ENCODE results near the gene SH2B3. TPM values are rescaled to one million over a fixed set of nuclear protein-coding genes. Genes with fewer than 3 reads are reported as not detected.

The SH2B3 gene
- total RNA-seq, 1 experiment from 2014 or later = 39.6 TPM

DNA sequence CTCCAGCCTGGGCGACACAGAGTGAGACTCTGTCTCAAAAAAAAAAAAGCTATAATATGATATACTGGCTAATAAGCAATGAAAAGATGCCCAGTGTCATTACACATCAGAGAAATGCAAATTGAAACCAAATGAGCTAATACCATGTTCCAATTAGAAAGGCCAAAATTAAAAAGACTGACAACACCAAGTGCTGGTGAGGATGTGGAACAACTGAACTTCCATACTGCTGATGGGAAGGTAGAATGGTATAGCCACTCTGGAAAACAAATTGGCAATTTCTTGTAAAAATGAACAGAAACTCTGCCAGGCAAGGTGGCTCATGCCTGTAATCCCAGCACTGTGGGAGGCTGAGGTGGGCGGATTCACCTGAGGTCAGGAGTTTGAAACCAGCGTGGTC is 28.3 kb upstream of the SH2B3 start:
- no peaks in the 10 kb centered on the region for H3K4me1 ChIP-seq (ENCODE audit: control insufficient read depth, insufficient read depth, low read length)
- H3K27me3 ChIP-seq (ENCODE audit: control insufficient read depth, insufficient read depth, low read length) = no peaks in the 10 kb centered on the region
- in situ Hi-C loops (cut with HindIII; ENCODE audit: low pct_unique_long_range_greater_than_20kb, low sequenced_read_pairs) = no loop called here
- H3K9me3 ChIP-seq (ENCODE audit: control insufficient read depth, insufficient read depth, low read depth, low read length) = no peaks in the 10 kb centered on the region
- DNase-seq (ENCODE audit: low read depth, low spot score) (no peak), ATAC-seq (no peak)
- POLR2A ChIA-PET = no interaction called here
- TF ChIP-seq POLR2AphosphoS5 (IDR thresholded peaks at IDR 0.05; ENCODE audit: low read depth, low read length) (no peak), TCF7L2 (IDR thresholded peaks at IDR 0.05; ENCODE audit: low read depth, low read length) (no peak), SIN3A (IDR thresholded peaks at IDR 0.05; ENCODE audit: borderline replicate concordance, insufficient read depth, low read depth, low read length) (no peak)
- TF ChIP-seq, protein P1, sequence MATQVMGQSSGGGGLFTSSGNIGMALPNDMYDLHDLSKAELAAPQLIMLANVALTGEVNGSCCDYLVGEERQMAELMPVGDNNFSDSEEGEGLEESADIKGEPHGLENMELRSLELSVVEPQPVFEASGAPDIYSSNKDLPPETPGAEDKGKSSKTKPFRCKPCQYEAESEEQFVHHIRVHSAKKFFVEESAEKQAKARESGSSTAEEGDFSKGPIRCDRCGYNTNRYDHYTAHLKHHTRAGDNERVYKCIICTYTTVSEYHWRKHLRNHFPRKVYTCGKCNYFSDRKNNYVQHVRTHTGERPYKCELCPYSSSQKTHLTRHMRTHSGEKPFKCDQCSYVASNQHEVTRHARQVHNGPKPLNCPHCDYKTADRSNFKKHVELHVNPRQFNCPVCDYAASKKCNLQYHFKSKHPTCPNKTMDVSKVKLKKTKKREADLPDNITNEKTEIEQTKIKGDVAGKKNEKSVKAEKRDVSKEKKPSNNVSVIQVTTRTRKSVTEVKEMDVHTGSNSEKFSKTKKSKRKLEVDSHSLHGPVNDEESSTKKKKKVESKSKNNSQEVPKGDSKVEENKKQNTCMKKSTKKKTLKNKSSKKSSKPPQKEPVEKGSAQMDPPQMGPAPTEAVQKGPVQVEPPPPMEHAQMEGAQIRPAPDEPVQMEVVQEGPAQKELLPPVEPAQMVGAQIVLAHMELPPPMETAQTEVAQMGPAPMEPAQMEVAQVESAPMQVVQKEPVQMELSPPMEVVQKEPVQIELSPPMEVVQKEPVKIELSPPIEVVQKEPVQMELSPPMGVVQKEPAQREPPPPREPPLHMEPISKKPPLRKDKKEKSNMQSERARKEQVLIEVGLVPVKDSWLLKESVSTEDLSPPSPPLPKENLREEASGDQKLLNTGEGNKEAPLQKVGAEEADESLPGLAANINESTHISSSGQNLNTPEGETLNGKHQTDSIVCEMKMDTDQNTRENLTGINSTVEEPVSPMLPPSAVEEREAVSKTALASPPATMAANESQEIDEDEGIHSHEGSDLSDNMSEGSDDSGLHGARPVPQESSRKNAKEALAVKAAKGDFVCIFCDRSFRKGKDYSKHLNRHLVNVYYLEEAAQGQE (IDR thresholded peaks at IDR 0.05; ENCODE audit: insufficient read depth in 1 of 2, low read depth in 2 of 2, low read length in 1 of 2) = no peak
- TF ChIP-seq, protein P2, sequence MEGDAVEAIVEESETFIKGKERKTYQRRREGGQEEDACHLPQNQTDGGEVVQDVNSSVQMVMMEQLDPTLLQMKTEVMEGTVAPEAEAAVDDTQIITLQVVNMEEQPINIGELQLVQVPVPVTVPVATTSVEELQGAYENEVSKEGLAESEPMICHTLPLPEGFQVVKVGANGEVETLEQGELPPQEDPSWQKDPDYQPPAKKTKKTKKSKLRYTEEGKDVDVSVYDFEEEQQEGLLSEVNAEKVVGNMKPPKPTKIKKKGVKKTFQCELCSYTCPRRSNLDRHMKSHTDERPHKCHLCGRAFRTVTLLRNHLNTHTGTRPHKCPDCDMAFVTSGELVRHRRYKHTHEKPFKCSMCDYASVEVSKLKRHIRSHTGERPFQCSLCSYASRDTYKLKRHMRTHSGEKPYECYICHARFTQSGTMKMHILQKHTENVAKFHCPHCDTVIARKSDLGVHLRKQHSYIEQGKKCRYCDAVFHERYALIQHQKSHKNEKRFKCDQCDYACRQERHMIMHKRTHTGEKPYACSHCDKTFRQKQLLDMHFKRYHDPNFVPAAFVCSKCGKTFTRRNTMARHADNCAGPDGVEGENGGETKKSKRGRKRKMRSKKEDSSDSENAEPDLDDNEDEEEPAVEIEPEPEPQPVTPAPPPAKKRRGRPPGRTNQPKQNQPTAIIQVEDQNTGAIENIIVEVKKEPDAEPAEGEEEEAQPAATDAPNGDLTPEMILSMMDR (IDR thresholded peaks at IDR 0.05) = no peak
- intact Hi-C loops (cut with micrococcal nuclease; ENCODE audit: unreplicated experiment) = no loop called here
- CTCF ChIA-PET = no interaction called here
- H3K4me3 ChIP-seq (ENCODE audit: low read depth in 2 of 2, low read length in 2 of 2) = no peak overlapping the region
- H3K27ac ChIP-seq (ENCODE audit: low read length) = no peak overlapping the region
- no TSS peak for BruUV-seq (replicated peaks)
- H3K36me3 ChIP-seq (ENCODE audit: control insufficient read depth, insufficient read depth, low read length) = no peaks in the 10 kb centered on the region

DNA sequence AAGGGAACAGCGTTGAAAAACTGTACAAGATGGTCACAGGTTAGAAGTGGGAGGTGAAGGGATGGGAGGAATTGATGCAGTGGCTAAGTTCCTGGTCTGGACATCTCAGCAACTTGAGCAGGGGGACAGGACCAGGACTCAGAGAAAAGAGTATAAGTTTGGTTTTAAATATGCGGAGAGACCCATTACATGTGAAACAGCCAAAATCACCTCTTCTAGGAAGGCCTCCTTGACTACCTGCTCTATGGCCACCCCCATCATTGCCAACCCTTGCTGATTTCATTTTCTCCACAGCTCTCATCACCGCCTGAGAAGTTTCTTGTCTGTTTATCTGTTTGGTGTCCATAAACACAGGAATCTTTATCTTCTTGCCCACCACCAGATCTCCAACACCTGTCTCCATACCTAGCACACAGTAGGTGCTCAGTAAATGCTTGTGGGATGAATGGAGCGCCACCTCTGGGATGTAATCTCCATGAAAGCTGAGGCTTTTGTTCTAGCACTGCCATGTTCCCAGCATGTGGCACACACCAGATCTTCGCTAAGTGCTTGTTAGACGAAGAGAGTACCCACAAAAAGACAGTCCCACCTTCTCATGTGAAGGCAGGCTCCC is 25.7 kb upstream of the SH2B3 start:
- DNase-seq (ENCODE audit: low read depth, low spot score) (no peak), ATAC-seq (0 out of 2 replicates have a peak, but pooled peaks have one; percentile 26)
- TF ChIP-seq, protein P1 (IDR thresholded peaks at IDR 0.05; ENCODE audit: insufficient read depth in 1 of 2, low read depth in 2 of 2, low read length in 1 of 2) = no peak
- TF ChIP-seq POLR2AphosphoS5 (IDR thresholded peaks at IDR 0.05; ENCODE audit: low read depth, low read length) = no peak
- in situ Hi-C loops (cut with HindIII; ENCODE audit: low pct_unique_long_range_greater_than_20kb, low sequenced_read_pairs) (no loop called here), intact Hi-C loops (cut with micrococcal nuclease; ENCODE audit: unreplicated experiment) (no loop called here)
- no peak overlapping the region for H3K4me3 ChIP-seq (ENCODE audit: low read depth in 2 of 2, low read length in 2 of 2)
- ChIA-PET POLR2A (no interaction called here), CTCF (no interaction called here)
- BruUV-seq (replicated peaks) = no TSS peak
- H3K27me3 ChIP-seq (ENCODE audit: control insufficient read depth, insufficient read depth, low read length) = no peaks in the 10 kb centered on the region
- no peaks in the 10 kb centered on the region for H3K9me3 ChIP-seq (ENCODE audit: control insufficient read depth, insufficient read depth, low read depth, low read length)
- H3K4me1 ChIP-seq (ENCODE audit: control insufficient read depth, insufficient read depth, low read length) = no peaks in the 10 kb centered on the region
- H3K27ac ChIP-seq (ENCODE audit: low read length) = no peak overlapping the region
- no peaks in the 10 kb centered on the region for H3K36me3 ChIP-seq (ENCODE audit: control insufficient read depth, insufficient read depth, low read length)

Measured in Panc1 (cell line).